ENCODE results near the gene FNDC8. TPM values are rescaled to one million over a fixed set of nuclear protein-coding genes. Genes with fewer than 3 reads are reported as not detected.

Gene FNDC8
- total and polyA plus RNA-seq, 2 donors from 2014 or later: not detected

GRCh38 chr17:35160354-35161201 lies 39.2 kb downstream of the FNDC8 start:
- H3K9ac ChIP-seq (ENCODE audit: low read length in 3 of 3): no peak overlapping the region
- FAIRE-seq: no peak
- no peaks in the 10 kb centered on the region for H3K9me3 ChIP-seq (ENCODE audit: control insufficient read depth in 2 of 3, insufficient read depth in 1 of 3, low read length in 3 of 3)
- no peak overlapping the region for H3K27ac ChIP-seq (ENCODE audit: low read depth in 2 of 2, low read length in 2 of 2)
- no peak for DNase-seq
- no peaks in the 10 kb centered on the region for H3K27me3 ChIP-seq (ENCODE audit: control insufficient read depth, insufficient read depth, low read length)
- no peaks in the 10 kb centered on the region for H3K36me3 ChIP-seq (ENCODE audit: control insufficient read depth in 2 of 3, insufficient read depth in 3 of 3, low read length in 3 of 3)
- no peak for TF ChIP-seq CTCF (IDR thresholded peaks at IDR 0.05; ENCODE audit: borderline replicate concordance, extremely low read depth, insufficient read depth)
- H3K4me3 ChIP-seq (ENCODE audit: low read length in 3 of 3): no peak overlapping the region
- intact Hi-C loops (cut with DNase I): no loop called here
- no peaks in the 10 kb centered on the region for H3K4me1 ChIP-seq (ENCODE audit: control insufficient read depth in 2 of 3, insufficient read depth in 2 of 3, low read depth in 1 of 3, low read length in 3 of 3)

- intact Hi-C loops (cut with DNase I): no loop called here
- Histone ChIP-seq H3K36me3 (ENCODE audit: control insufficient read depth in 2 of 3, insufficient read depth in 3 of 3, low read length in 3 of 3) (no peaks in the 10 kb centered on the region), H3K9me3 (ENCODE audit: control insufficient read depth in 2 of 3, insufficient read depth in 1 of 3, low read length in 3 of 3) (no peaks in the 10 kb centered on the region), H3K27ac (ENCODE audit: low read depth in 2 of 2, low read length in 2 of 2) (no peak overlapping the region), H3K27me3 (ENCODE audit: control insufficient read depth, insufficient read depth, low read length) (no peaks in the 10 kb centered on the region), H3K4me3 (ENCODE audit: low read length in 3 of 3) (no peak overlapping the region), H3K9ac (ENCODE audit: low read length in 3 of 3) (no peak overlapping the region), H3K4me1 (ENCODE audit: control insufficient read depth in 2 of 3, insufficient read depth in 2 of 3, low read depth in 1 of 3, low read length in 3 of 3) (no peaks in the 10 kb centered on the region)
- DNase-seq: no peak
- FAIRE-seq: no peak
- TF ChIP-seq CTCF (IDR thresholded peaks at IDR 0.05; ENCODE audit: borderline replicate concordance, extremely low read depth, insufficient read depth): no peak
Observed at GRCh38 chr17:35161281-35161761, 39.9 kb downstream of the FNDC8 start.

- peak in 1 of 5 donors; percentile 9 for DNase-seq
- no peak overlapping the region for H3K27ac ChIP-seq (ENCODE audit: low read depth in 2 of 2, low read length in 2 of 2)
- TF ChIP-seq CTCF (IDR thresholded peaks at IDR 0.05; ENCODE audit: borderline replicate concordance, extremely low read depth, insufficient read depth): no peak
- no peaks in the 10 kb centered on the region for H3K27me3 ChIP-seq (ENCODE audit: control insufficient read depth, insufficient read depth, low read length)
- FAIRE-seq: no peak
- no peaks in the 10 kb centered on the region for H3K9me3 ChIP-seq (ENCODE audit: control insufficient read depth in 2 of 3, insufficient read depth in 1 of 3, low read length in 3 of 3)
- H3K4me1 ChIP-seq (ENCODE audit: control insufficient read depth in 2 of 3, insufficient read depth in 2 of 3, low read depth in 1 of 3, low read length in 3 of 3): no peaks in the 10 kb centered on the region
- H3K36me3 ChIP-seq (ENCODE audit: control insufficient read depth in 2 of 3, insufficient read depth in 3 of 3, low read length in 3 of 3): no peaks in the 10 kb centered on the region
- intact Hi-C loops (cut with DNase I): no loop called here
- no peak overlapping the region for H3K4me3 ChIP-seq (ENCODE audit: low read length in 3 of 3)
- H3K9ac ChIP-seq (ENCODE audit: low read length in 3 of 3): no peak overlapping the region
Observed at GRCh38 chr17:35162755-35163154, 41.3 kb downstream of the FNDC8 start.

Measured in kidney (tissue), 14 donors.